Measurements from ENCODE around the gene ASTN1. TPM values are rescaled to one million over a fixed set of nuclear protein-coding genes. Genes with fewer than 3 reads are reported as not detected.

The ASTN1 gene
- total and polyA plus RNA-seq, 9 of the 15 experiments (the other 6 are each of a cell fraction or from before 2014, with no cell fraction given), result 0.05 to 0.22 (median 0.18) TPM

DNA sequence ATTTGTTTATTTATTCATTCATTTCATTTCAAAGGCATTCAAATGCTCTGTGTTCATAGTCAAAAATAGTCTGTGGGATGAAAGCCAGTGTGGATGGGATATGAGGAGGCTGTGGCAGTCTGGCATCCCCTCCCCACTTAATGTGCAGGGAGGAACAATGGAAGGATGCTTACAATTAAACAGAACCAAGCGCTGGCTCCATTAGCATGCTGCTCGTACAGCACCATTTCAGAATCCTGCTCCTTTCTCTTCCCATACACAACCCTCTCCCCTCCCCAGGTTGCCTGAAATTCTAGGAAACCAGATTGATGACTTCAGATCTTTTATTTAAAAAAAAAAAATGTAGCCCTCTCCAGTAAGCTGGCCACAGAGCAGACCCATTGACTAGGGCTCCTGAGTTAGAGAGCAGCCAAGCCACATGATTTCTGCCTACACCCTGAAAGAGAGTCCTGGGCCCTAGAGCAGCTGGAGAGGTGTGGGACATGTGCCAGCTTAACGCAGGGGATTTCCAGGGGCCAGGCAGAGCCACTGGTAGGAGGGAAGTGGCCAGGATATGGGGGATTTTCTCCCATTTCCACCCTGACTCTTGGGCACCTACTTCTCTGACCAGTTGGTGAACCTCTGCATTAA lies 205.2 kb downstream of the ASTN1 start:
- FAIRE-seq, result no peak
- Histone ChIP-seq H3K9me1 (ENCODE audit: control insufficient read depth, insufficient read depth, low read length) (no peaks in the 10 kb centered on the region), H3K9me3 (replicated peaks; ENCODE audit: control insufficient read depth, insufficient read depth, low read depth, low read length) (no peaks in the 10 kb centered on the region), H3K27me3 (ENCODE audit: control insufficient read depth in 2 of 2, insufficient read depth in 2 of 2, low read length in 2 of 2) (no peaks in the 10 kb centered on the region), H3K4me2 (ENCODE audit: insufficient read depth, low read length) (no peak overlapping the region), H3K27ac (ENCODE audit: extremely low read depth, low read depth, low read length) (no peak overlapping the region), H3K4me1 (replicated peaks in 1 of 2; ENCODE audit: control insufficient read depth in 2 of 2, insufficient read depth in 2 of 2, low read length in 2 of 2) (no peaks in the 10 kb centered on the region), H2AFZ (ENCODE audit: low read depth, low read length) (no peak overlapping the region), H3K4me3 (no peak overlapping the region), H3K36me3 (ENCODE audit: control insufficient read depth, insufficient read depth, low read length) (no peaks in the 10 kb centered on the region), H3K79me2 (ENCODE audit: control insufficient read depth, insufficient read depth, low read length) (no peaks in the 10 kb centered on the region), H3K9ac (ENCODE audit: insufficient read depth in 1 of 2, low read depth in 2 of 2, low read length in 2 of 2) (no peak overlapping the region), H4K20me1 (replicated peaks; ENCODE audit: control insufficient read depth, insufficient read depth, low read length) (no peaks in the 10 kb centered on the region)
- no peak for ATAC-seq
- no peak for DNase-seq (ENCODE audit: extremely low read depth in 1 of 4, low spot score in 3 of 4)
- 3% methylated on average over 3 of the region's 3 CpGs for WGBS (ENCODE audit: insufficient coverage, low coverage, missing lambda C conversion rate)
- in situ Hi-C loops (cut with MboI), result no loop called here
- ChIA-PET POLR2A (no interaction called here), CTCF (ENCODE audit: low intra/inter-chr PET ratio) (interaction anchor here (0.9 kb wide), 1 partner anchor 61 kb away, joined by 3 read pairs; no protein-coding TSS in a partner anchor)
- intact Hi-C loops (cut with micrococcal nuclease), result no loop called here
- no TSS peak for BruUV-seq (replicated peaks)
- no peak for TF ChIP-seq HDAC3 (IDR thresholded peaks at IDR 0.05; ENCODE audit: borderline replicate concordance, partially characterized antibody)
- no peak for TF ChIP-seq WHSC1 (IDR thresholded peaks at IDR 0.05; ENCODE audit: low read length)
- TF ChIP-seq, protein P1, sequence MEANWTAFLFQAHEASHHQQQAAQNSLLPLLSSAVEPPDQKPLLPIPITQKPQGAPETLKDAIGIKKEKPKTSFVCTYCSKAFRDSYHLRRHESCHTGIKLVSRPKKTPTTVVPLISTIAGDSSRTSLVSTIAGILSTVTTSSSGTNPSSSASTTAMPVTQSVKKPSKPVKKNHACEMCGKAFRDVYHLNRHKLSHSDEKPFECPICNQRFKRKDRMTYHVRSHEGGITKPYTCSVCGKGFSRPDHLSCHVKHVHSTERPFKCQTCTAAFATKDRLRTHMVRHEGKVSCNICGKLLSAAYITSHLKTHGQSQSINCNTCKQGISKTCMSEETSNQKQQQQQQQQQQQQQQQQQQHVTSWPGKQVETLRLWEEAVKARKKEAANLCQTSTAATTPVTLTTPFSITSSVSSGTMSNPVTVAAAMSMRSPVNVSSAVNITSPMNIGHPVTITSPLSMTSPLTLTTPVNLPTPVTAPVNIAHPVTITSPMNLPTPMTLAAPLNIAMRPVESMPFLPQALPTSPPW (CRISPR knock-in tag; IDR thresholded peaks at IDR 0.05), result no peak
- TF ChIP-seq, protein P2, sequence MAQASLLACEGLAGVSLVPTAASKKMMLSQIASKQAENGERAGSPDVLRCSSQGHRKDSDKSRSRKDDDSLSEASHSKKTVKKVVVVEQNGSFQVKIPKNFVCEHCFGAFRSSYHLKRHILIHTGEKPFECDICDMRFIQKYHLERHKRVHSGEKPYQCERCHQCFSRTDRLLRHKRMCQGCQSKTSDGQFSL (CRISPR knock-in tag; IDR thresholded peaks at IDR 0.05), result no peak
- TF ChIP-seq, protein P2 (tag; IDR thresholded peaks at IDR 0.05), result no peak
- TF ChIP-seq NR1H2 (CRISPR knock-in tag; IDR thresholded peaks at IDR 0.05), result no peak
- TF ChIP-seq, protein P3, sequence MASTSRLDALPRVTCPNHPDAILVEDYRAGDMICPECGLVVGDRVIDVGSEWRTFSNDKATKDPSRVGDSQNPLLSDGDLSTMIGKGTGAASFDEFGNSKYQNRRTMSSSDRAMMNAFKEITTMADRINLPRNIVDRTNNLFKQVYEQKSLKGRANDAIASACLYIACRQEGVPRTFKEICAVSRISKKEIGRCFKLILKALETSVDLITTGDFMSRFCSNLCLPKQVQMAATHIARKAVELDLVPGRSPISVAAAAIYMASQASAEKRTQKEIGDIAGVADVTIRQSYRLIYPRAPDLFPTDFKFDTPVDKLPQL (IDR thresholded peaks at IDR 0.05; ENCODE audit: extremely low read depth, insufficient read length), result no peak

All from K562 (cell line).